Measurements from ENCODE around the gene CLDN1.

- no peak for TF ChIP-seq CTCF (IDR thresholded peaks at IDR 0.05; ENCODE audit: poor library complexity, severe bottlenecking)
- TF ChIP-seq POLR2AphosphoS5 (IDR thresholded peaks at IDR 0.05) = no peak
- no peak for TF ChIP-seq REST (IDR thresholded peaks at IDR 0.05; ENCODE audit: borderline replicate concordance)
- TF ChIP-seq TAF1 (IDR thresholded peaks at IDR 0.05; ENCODE audit: low read depth) = no peak
- no peak for TF ChIP-seq EZH2 (IDR thresholded peaks at IDR 0.05; ENCODE audit: borderline replicate concordance, insufficient read depth, low read length, poor library complexity, severe bottlenecking)
- no peak for TF ChIP-seq MXI1 (conservative IDR thresholded peaks at IDR 0.05; ENCODE audit: poor library complexity, severe bottlenecking)
- TF ChIP-seq RAD21 (conservative IDR thresholded peaks at IDR 0.05) = no peak
- TF ChIP-seq SMC3 (conservative IDR thresholded peaks at IDR 0.05; ENCODE audit: poor library complexity) = no peak
- no peak for TF ChIP-seq EP300 (conservative IDR thresholded peaks at IDR 0.05; ENCODE audit: poor library complexity, severe bottlenecking)
These were observed 34.0 kb upstream of the CLDN1 start for GRCh38 chr3:190356246-190356645.
